ENCODE data around the gene PCDHGB6. TPM values are rescaled to one million over a fixed set of nuclear protein-coding genes. Genes with fewer than 3 reads are reported as not detected.
"Not testable (repeated sequence)": the region's sequence is repeated elsewhere in the genome, so short reads cannot be mapped to it uniquely, and the experiment has no call there.

The PCDHGB6 gene
- 1.4 and 2.6 TPM in 2 replicates for total RNA-seq (2014; rRNA removed; shearing (Covaris generic))

GRCh38 chr5:141407790-141408505 is at the start of gene PCDHGB6:
Gene PCDHGB6 (plus strand): TSS chr5:141408021. CDS start chr5:141408203, 182 bp downstream.
- H3K9me3 ChIP-seq (replicated peaks), result not testable (repeated sequence)

GRCh38 chr5:141359790-141360426 is 47.9 kb upstream of the PCDHGB6 start, which contains the start of gene PCDHGB2:
Gene PCDHGB2 (plus strand): TSS chr5:141359994. CDS start chr5:141360136, 142 bp downstream.
- no peaks in the 10 kb centered on the region for H3K4me1 ChIP-seq
- H3K9me3 ChIP-seq (replicated peaks), result peaks cover 27% of the 10 kb centered on the region
- H3K4me3 ChIP-seq, result no peak within 1 kb of the TSS
- no peaks in the 10 kb centered on the region for H3K27me3 ChIP-seq
- no peak for DNase-seq
- H3K27ac ChIP-seq, result no peak within 1 kb of the TSS
- peaks cover 84% of the 10 kb centered on the region for H3K36me3 ChIP-seq

More at GRCh38 chr5:141407790-141408505, at the start of gene PCDHGB6:
- H3K27me3 ChIP-seq, H3K4me1 ChIP-seq, DNase-seq, H3K27ac ChIP-seq, H3K4me3 ChIP-seq: not testable (repeated sequence)
- peaks cover 10% of the 10 kb centered on the region for H3K36me3 ChIP-seq

- Histone ChIP-seq H3K9me3 (replicated peaks) (peaks cover 19% of the 10 kb centered on the region), H3K4me3 (no peak overlapping the region), H3K27ac (no peak overlapping the region), H3K27me3 (no peaks in the 10 kb centered on the region), H3K36me3 (peaks cover 84% of the 10 kb centered on the region), H3K4me1 (no peaks in the 10 kb centered on the region)
- DNase-seq, result no peak
Measured at GRCh38 chr5:141360685-141361084, 47.1 kb upstream of the PCDHGB6 start.

GRCh38 chr5:141362719-141363118 is 45.1 kb upstream of the PCDHGB6 start:
- Histone ChIP-seq H3K9me3 (replicated peaks) (peaks cover 16% of the 10 kb centered on the region), H3K27me3 (no peaks in the 10 kb centered on the region), H3K36me3 (peaks cover 73% of the 10 kb centered on the region), H3K4me3 (no peak overlapping the region), H3K4me1 (no peaks in the 10 kb centered on the region), H3K27ac (no peak overlapping the region)
- no peak for DNase-seq

- peaks cover 67% of the 10 kb centered on the region for H3K36me3 ChIP-seq
- no peaks in the 10 kb centered on the region for H3K27me3 ChIP-seq
- no peak for DNase-seq
- H3K4me1 ChIP-seq, result no peaks in the 10 kb centered on the region
- peaks cover 20% of the 10 kb centered on the region for H3K9me3 ChIP-seq (replicated peaks)
- H3K4me3 ChIP-seq, result no peak within 1 kb of the TSS
- H3K27ac ChIP-seq, result no peak within 1 kb of the TSS
Measured at GRCh38 chr5:141363952-141364660, 43.7 kb upstream of the PCDHGB6 start, which contains the start of gene PCDHGA5. Gene PCDHGA5 (plus strand): TSS chr5:141364162. CDS start chr5:141364331, 169 bp downstream.

GRCh38 chr5:141366016-141366896 is 41.6 kb upstream of the PCDHGB6 start:
- H3K4me3 ChIP-seq, result no peak overlapping the region
- no peaks in the 10 kb centered on the region for H3K27me3 ChIP-seq
- peaks cover 18% of the 10 kb centered on the region for H3K9me3 ChIP-seq (replicated peaks)
- H3K27ac ChIP-seq, result no peak overlapping the region
- no peak for DNase-seq
- peaks cover 63% of the 10 kb centered on the region for H3K36me3 ChIP-seq
- no peaks in the 10 kb centered on the region for H3K4me1 ChIP-seq

- DNase-seq, result no peak
- H3K9me3 ChIP-seq (replicated peaks), result peaks cover 27% of the 10 kb centered on the region
Measured at GRCh38 chr5:141369994-141370848, 37.6 kb upstream of the PCDHGB6 start, which contains the start of gene PCDHGB3. Gene PCDHGB3 (plus strand): TSS chr5:141370242. CDS start chr5:141370395, 153 bp downstream.

GRCh38 chr5:141371572-141372475 is 36.0 kb upstream of the PCDHGB6 start:
- H3K4me3 ChIP-seq, result no peak overlapping the region
- peaks cover 61% of the 10 kb centered on the region for H3K36me3 ChIP-seq
- no peaks in the 10 kb centered on the region for H3K4me1 ChIP-seq
- H3K27me3 ChIP-seq, result no peaks in the 10 kb centered on the region
- H3K27ac ChIP-seq, result no peak overlapping the region
- peaks cover 27% of the 10 kb centered on the region for H3K9me3 ChIP-seq (replicated peaks)
- DNase-seq, result no peak

More at GRCh38 chr5:141369994-141370848, 37.6 kb upstream of the PCDHGB6 start, which contains the start of gene PCDHGB3:
- Histone ChIP-seq H3K27ac (no peak within 1 kb of the TSS), H3K4me3 (no peak within 1 kb of the TSS), H3K27me3 (no peaks in the 10 kb centered on the region), H3K36me3 (peaks cover 65% of the 10 kb centered on the region), H3K4me1 (no peaks in the 10 kb centered on the region)

- Histone ChIP-seq H3K4me3 (no peak within 1 kb of the TSS), H3K27me3 (no peaks in the 10 kb centered on the region), H3K4me1 (no peaks in the 10 kb centered on the region), H3K36me3 (peaks cover 64% of the 10 kb centered on the region), H3K27ac (no peak within 1 kb of the TSS), H3K9me3 (replicated peaks) (peaks cover 26% of the 10 kb centered on the region)
- no peak for DNase-seq
Measured at GRCh38 chr5:141373673-141374317, 34.0 kb upstream of the PCDHGB6 start, which contains the start of gene PCDHGA6. Gene PCDHGA6 (plus strand): TSS chr5:141373891. CDS start chr5:141374084, 193 bp downstream.

GRCh38 chr5:141374627-141375026 is 33.2 kb upstream of the PCDHGB6 start:
- H3K9me3 ChIP-seq (replicated peaks), result peaks cover 26% of the 10 kb centered on the region
- no peak for DNase-seq

GRCh38 chr5:141375444-141376155 is 32.2 kb upstream of the PCDHGB6 start:
- peaks cover 60% of the 10 kb centered on the region for H3K36me3 ChIP-seq
- peaks cover 26% of the 10 kb centered on the region for H3K9me3 ChIP-seq (replicated peaks)
- not testable (repeated sequence) for H3K27ac ChIP-seq, H3K4me1 ChIP-seq, H3K4me3 ChIP-seq, H3K27me3 ChIP-seq, DNase-seq

More at GRCh38 chr5:141374627-141375026, 33.2 kb upstream of the PCDHGB6 start:
- Histone ChIP-seq H3K27me3 (no peaks in the 10 kb centered on the region), H3K27ac (no peak overlapping the region), H3K4me3 (no peak overlapping the region), H3K36me3 (peaks cover 64% of the 10 kb centered on the region), H3K4me1 (no peaks in the 10 kb centered on the region)
